ENCODE measurements around the gene TIMM44.

TIMM44 gene

GRCh38 chr19:7953576-7953975 is 10.1 kb upstream of the TIMM44 start:
- TF ChIP-seq CTCF (IDR thresholded peaks at IDR 0.05; ENCODE audit: borderline replicate concordance, control extremely low read depth, extremely low read depth, insufficient read depth, missing control alignments): no peak
- no peak for DNase-seq (ENCODE audit: low spot score)
- in situ Hi-C loops (cut with MboI; ENCODE audit: low sequenced_read_pairs, unreplicated experiment): no loop called here

- no peak for DNase-seq (ENCODE audit: low spot score)
- in situ Hi-C loops (cut with MboI; ENCODE audit: low sequenced_read_pairs, unreplicated experiment): no loop called here
- TF ChIP-seq CTCF (IDR thresholded peaks at IDR 0.05; ENCODE audit: borderline replicate concordance, control extremely low read depth, extremely low read depth, insufficient read depth, missing control alignments): no peak
Measured at GRCh38 chr19:7953060-7953459, 9.6 kb upstream of the TIMM44 start.

GRCh38 chr19:7947939-7948338 is 4.5 kb upstream of the TIMM44 start:
- in situ Hi-C loops (cut with MboI; ENCODE audit: low sequenced_read_pairs, unreplicated experiment): no loop called here

GRCh38 chr19:7944177-7944761 is 803 bp upstream of the TIMM44 start:
- peak; percentile 84 for DNase-seq (ENCODE audit: low spot score)
- in situ Hi-C loops (cut with MboI; ENCODE audit: low sequenced_read_pairs, unreplicated experiment): no loop called here
- TF ChIP-seq CTCF (IDR thresholded peaks at IDR 0.05; ENCODE audit: borderline replicate concordance, control extremely low read depth, extremely low read depth, insufficient read depth, missing control alignments): peak; percentile 68

More at GRCh38 chr19:7947939-7948338, 4.5 kb upstream of the TIMM44 start:
- no peak for TF ChIP-seq CTCF (IDR thresholded peaks at IDR 0.05; ENCODE audit: borderline replicate concordance, control extremely low read depth, extremely low read depth, insufficient read depth, missing control alignments)
- no peak for DNase-seq (ENCODE audit: low spot score)

GRCh38 chr19:7942981-7943443 is 454 bp downstream of the TIMM44 start:
- in situ Hi-C loops (cut with MboI; ENCODE audit: low sequenced_read_pairs, unreplicated experiment): no loop called here
- no peak for DNase-seq (ENCODE audit: low spot score)
- TF ChIP-seq CTCF (IDR thresholded peaks at IDR 0.05; ENCODE audit: borderline replicate concordance, control extremely low read depth, extremely low read depth, insufficient read depth, missing control alignments): no peak

- no peak for DNase-seq (ENCODE audit: low spot score)
- in situ Hi-C loops (cut with MboI; ENCODE audit: low sequenced_read_pairs, unreplicated experiment): no loop called here
- no peak for TF ChIP-seq CTCF (IDR thresholded peaks at IDR 0.05; ENCODE audit: borderline replicate concordance, control extremely low read depth, extremely low read depth, insufficient read depth, missing control alignments)
Measured at GRCh38 chr19:7941895-7942596, 1.4 kb downstream of the TIMM44 start.
